Esophagus squamous epithelium (tissue), 5 donors: Measurements from ENCODE around the gene KIAA1614. TPM values are rescaled to one million over a fixed set of nuclear protein-coding genes. Genes with fewer than 3 reads are reported as not detected.
A peak's percentile ranks its signal among the peaks of the same experiment; 100 is the strongest.

Source experiments
- DNase-seq: peaks from one replicate; lab custom pipeline; 2025; lab: John Stamatoyannopoulos, UW
- H3K27ac ChIP-seq, 4 donors: fragments of 200-600 bp; sonication (generic); one replicate each; pipeline ENCODE4 v1.5.1; 2016 to 2019; ENCODE audit warnings: mild to moderate bottlenecking in 1 of 4
- H3K27me3 ChIP-seq, 4 donors: fragments of 200-600 bp; sonication (generic); 1 replicate in 3 of 4; 2 replicates in 1 of 4; pipeline versions ENCODE4 v1.5.1 to v1.6.0; 2017 to 2021; ENCODE audit warnings: antibody characterized with exemption in 1 of 4
- H3K36me3 ChIP-seq, 3 donors: fragments of 200-600 bp; sonication (generic); one replicate each; pipeline ENCODE4 v1.5.1; 2016 to 2019
- H3K4me1 ChIP-seq, 3 donors: fragments of 200-600 bp; sonication (generic); one replicate each; pipeline ENCODE4 v1.5.1; 2017 to 2019
- H3K4me3 ChIP-seq, 4 donors: fragments of 200-600 bp; sonication (generic); 1 replicate in 3 of 4; 2 replicates in 1 of 4; pipeline ENCODE4 v1.5.1; 2016 to 2019; ENCODE audit warnings: mild to moderate bottlenecking in 2 of 4, moderate library complexity in 1 of 4
- H3K9me3 ChIP-seq, 3 donors: fragments of 200-600 bp; sonication (generic); one replicate each; pipeline ENCODE4 v1.5.1; 2016 to 2019
- CTCF ChIP-seq, 6 experiments: fragments of 450-650 bp in 4 of 6; fragments of 200-600 bp in 2 of 6; sonication (generic) in 2 of 6; IDR thresholded peaks; one replicate each; pipeline ENCODE4 v1.5.1; 2016 to 2019; ENCODE audit warnings: antibody characterized with exemption in 6 of 6, mild to moderate bottlenecking in 4 of 6, moderate library complexity in 4 of 6
- POLR2A ChIP-seq, 4 donors: fragments of 450-650 bp; IDR thresholded peaks; one replicate each; pipeline ENCODE4 v1.6.1; 2017; ENCODE audit warnings: antibody characterized with exemption in 4 of 4, mild to moderate bottlenecking in 4 of 4, moderate library complexity in 3 of 4
- WGBS, 2 donors: methylation state at CpG; one replicate each; pipeline ENCODE4 v1.1.5; 2018; 5-methylcytosine and 5-hydroxymethylcytosine counted together
- intact Hi-C: fragments of 100-400 bp; cut with DNase I; formaldehyde crosslinking; loops from one replicate; pipeline ENCODE4 v1.15.0; 2022
- total RNA-seq, 4 donors: library from RNA; depleted of rRNA; stranded (reverse); fragments of >200 nt; gene quantifications; one replicate each; pipeline ENCODE4 v1.1.0, GENCODE V29; 2016
- donor health status: DM: yes; HTN: yes; CAD: no.

Gene KIAA1614
- total RNA-seq, 4 donors from 2014 or later, result 0.66 to 7.6 (median 2.8) TPM

GRCh38 chr1:180923887-180924286 lies 11.2 kb downstream of the KIAA1614 start:
- peaks cover 0 to 7% (median 0%) of the 10 kb centered on the region in 3 donors for H3K36me3 ChIP-seq
- TF ChIP-seq CTCF (IDR thresholded peaks at IDR 0.05) (no peak), POLR2A (IDR thresholded peaks at IDR 0.05) (no peak)
- 39 to 67% methylated on average over 4 of the region's 4 CpGs for WGBS, 2 donors
- H3K4me1 ChIP-seq, result peaks cover 14 to 50% (median 33%) of the 10 kb centered on the region in 3 donors
- no peaks in the 10 kb centered on the region for H3K27me3 ChIP-seq
- no peak overlapping the region for H3K4me3 ChIP-seq
- no peak overlapping the region for H3K27ac ChIP-seq
- DNase-seq, result no peak
- intact Hi-C loops, result no loop called here
- no peaks in the 10 kb centered on the region for H3K9me3 ChIP-seq

- intact Hi-C loops, result no loop called here
- no peak for TF ChIP-seq CTCF (IDR thresholded peaks at IDR 0.05)
- no peak for TF ChIP-seq POLR2A (IDR thresholded peaks at IDR 0.05)
- H3K27ac ChIP-seq, result no peak overlapping the region
- peaks cover 0 to 8% (median 0%) of the 10 kb centered on the region in 3 donors for H3K36me3 ChIP-seq
- peaks cover 14 to 54% (median 33%) of the 10 kb centered on the region in 3 donors for H3K4me1 ChIP-seq
- H3K27me3 ChIP-seq, result no peaks in the 10 kb centered on the region
- WGBS, 2 donors, result 60 to 75% methylated on average over 1 of the region's 2 CpGs
- H3K4me3 ChIP-seq, result no peak overlapping the region
- no peaks in the 10 kb centered on the region for H3K9me3 ChIP-seq
- no peak for DNase-seq
Measured at GRCh38 chr1:180924939-180925338, 12.2 kb downstream of the KIAA1614 start.

GRCh38 chr1:180925471-180926051 lies 12.9 kb downstream of the KIAA1614 start:
- H3K4me3 ChIP-seq, result no peak overlapping the region
- peaks cover 14 to 54% (median 33%) of the 10 kb centered on the region in 3 donors for H3K4me1 ChIP-seq
- no peaks in the 10 kb centered on the region for H3K27me3 ChIP-seq
- intact Hi-C loops, result no loop called here
- peak overlapping the region in 3 of 4 donors; percentile 52 to 63 (median 59) for H3K27ac ChIP-seq
- H3K9me3 ChIP-seq, result no peaks in the 10 kb centered on the region
- 53 to 71% methylated on average over 3 of the region's 7 CpGs for WGBS, 2 donors
- DNase-seq, result no peak
- H3K36me3 ChIP-seq, result peaks cover 0 to 9% (median 0%) of the 10 kb centered on the region in 3 donors
- TF ChIP-seq CTCF (IDR thresholded peaks at IDR 0.05) (no peak), POLR2A (IDR thresholded peaks at IDR 0.05) (no peak)

- Histone ChIP-seq H3K9me3 (no peaks in the 10 kb centered on the region), H3K27ac (peak overlapping the region; percentile 36 to 73 (median 61)), H3K27me3 (no peaks in the 10 kb centered on the region), H3K4me1 (peaks cover 14 to 54% (median 33%) of the 10 kb centered on the region in 3 donors), H3K4me3 (peak overlapping the region in 2 of 4 donors; percentile 8 to 13), H3K36me3 (peaks cover 0 to 9% (median 0%) of the 10 kb centered on the region in 3 donors)
- intact Hi-C loops, result no loop called here
- DNase-seq, result no peak
- 3 to 17% methylated on average over 3 to 7 of the region's 14 CpGs for WGBS, 2 donors
- TF ChIP-seq CTCF (IDR thresholded peaks at IDR 0.05) (no peak), POLR2A (IDR thresholded peaks at IDR 0.05) (no peak)
Measured at GRCh38 chr1:180926164-180926981, 13.7 kb downstream of the KIAA1614 start.

- intact Hi-C loops, result no loop called here
- peaks cover 0 to 9% (median 0%) of the 10 kb centered on the region in 3 donors for H3K36me3 ChIP-seq
- WGBS, 2 donors, result 77 to 89% methylated on average over 9 of the region's 13 CpGs
- TF ChIP-seq CTCF (IDR thresholded peaks at IDR 0.05) (no peak), POLR2A (IDR thresholded peaks at IDR 0.05) (no peak)
- no peaks in the 10 kb centered on the region for H3K9me3 ChIP-seq
- DNase-seq, result no peak
- no peak overlapping the region for H3K4me3 ChIP-seq
- no peaks in the 10 kb centered on the region for H3K27me3 ChIP-seq
- H3K27ac ChIP-seq, result peak overlapping the region; percentile 36 to 73 (median 61)
- H3K4me1 ChIP-seq, result peaks cover 14 to 54% (median 33%) of the 10 kb centered on the region in 3 donors
Measured at GRCh38 chr1:180927348-180927747, 14.7 kb downstream of the KIAA1614 start.
